ENCODE measurements around the gene FGF14. TPM values are rescaled to one million over a fixed set of nuclear protein-coding genes. Genes with fewer than 3 reads are reported as not detected.

The FGF14 gene
- total RNA-seq, 1 experiment from 2014 or later, result 0.22 TPM

- H3K27ac ChIP-seq (ENCODE audit: insufficient read length, low read depth, low read length), result no peak overlapping the region
- H2BK20ac ChIP-seq (ENCODE audit: low read depth, low read length, poor library complexity, severe bottlenecking), result no peak overlapping the region
- H2AFZ ChIP-seq (ENCODE audit: low read length), result no peak overlapping the region
- no peak overlapping the region for H3K23ac ChIP-seq (ENCODE audit: insufficient read length, low read depth, low read length)
- no peak overlapping the region for H2BK5ac ChIP-seq (ENCODE audit: insufficient read length, low read length)
- TF ChIP-seq CTCF (conservative IDR thresholded peaks at IDR 0.05), result no peak
- no peaks in the 10 kb centered on the region for H3K79me2 ChIP-seq (ENCODE audit: insufficient read depth, low read length)
- H2BK12ac ChIP-seq (ENCODE audit: insufficient read length, low read depth, low read length), result no peak overlapping the region
- no peak overlapping the region for H4K8ac ChIP-seq (replicated peaks; ENCODE audit: insufficient read length, low read depth, low read length)
- no peak overlapping the region for H3K18ac ChIP-seq (ENCODE audit: insufficient read length, low read depth, low read length)
- Mint-ChIP-seq H3K4me1 (peaks cover 5% of the 10 kb centered on the region in 2 experiments), H3K27me3 (ENCODE audit: low read depth) (no peaks in the 10 kb centered on the region), H3K4me3 (no peak overlapping the region), H3K9me3 (no peaks in the 10 kb centered on the region; a peak in 1 of 5 replicates), H3K36me3 (ENCODE audit: insufficient read depth in 1 of 3, low read depth in 3 of 3) (no peaks in the 10 kb centered on the region; a peak in 1 of 7 replicates), H3K27ac (no peak overlapping the region)
- no peak overlapping the region for H3T11ph ChIP-seq (ENCODE audit: low read length)
- no peak overlapping the region for H3K4ac ChIP-seq (ENCODE audit: low read depth, low read length)
- no peak overlapping the region for H3K4me2 ChIP-seq (ENCODE audit: insufficient read depth, insufficient read length, low read length)
- H2BK15ac ChIP-seq (ENCODE audit: low read depth, low read length), result no peak overlapping the region
- no peak overlapping the region for H2AK5ac ChIP-seq (ENCODE audit: insufficient read length, low read length)
- no peaks in the 10 kb centered on the region for H3K27me3 ChIP-seq (ENCODE audit: insufficient read depth, low read length)
- H3K9ac ChIP-seq (ENCODE audit: extremely low read depth, insufficient read length, low read length), result no peak overlapping the region
- no peaks in the 10 kb centered on the region for H3K23me2 ChIP-seq (ENCODE audit: insufficient read length, low read depth, low read length, poor library complexity, severe bottlenecking)
- no peaks in the 10 kb centered on the region; the same call in 1 of the 2 replicates for H3K4me1 ChIP-seq (ENCODE audit: insufficient read depth, low read length)
- no peak for DNase-seq
- no peaks in the 10 kb centered on the region for H3K9me3 ChIP-seq (ENCODE audit: control insufficient read depth, low read depth, low read length)
- H3K79me1 ChIP-seq (ENCODE audit: insufficient read depth, low read depth, low read length, poor library complexity, severe bottlenecking), result no peaks in the 10 kb centered on the region
- H4K20me1 ChIP-seq (ENCODE audit: control insufficient read depth, insufficient read depth, insufficient read length), result no peaks in the 10 kb centered on the region
- no peak overlapping the region for H3K56ac ChIP-seq (ENCODE audit: insufficient read length, low read depth, low read length)
- WGBS (ENCODE audit: extremely low coverage, insufficient read length, low lambda C conversion rate), result no CpG with 5 or more reads among the region's 3 CpGs
- no peak overlapping the region for H4K91ac ChIP-seq (ENCODE audit: insufficient read length, low read depth, low read length)
- H4K5ac ChIP-seq (ENCODE audit: insufficient read length, low read depth, low read length), result no peak overlapping the region
- H3K14ac ChIP-seq (ENCODE audit: insufficient read depth, low read length), result no peak overlapping the region
- H2BK120ac ChIP-seq (ENCODE audit: low read depth, low read length, poor library complexity, severe bottlenecking), result no peak overlapping the region
These were observed 269.0 kb downstream of the FGF14 start for GRCh38 chr13:102132777-102133295.

All from H9 (cell line).